Activated CD4-positive, alpha-beta T cell treated with anti-CD3 and anti-CD28 coated beads, Interleukin-2, amount 10 ng/mL, durations not matched to agents 7 days and 5 days (primary cell): Measurements from ENCODE around the gene ADRA2B. TPM values are rescaled to one million over a fixed set of nuclear protein-coding genes. Genes with fewer than 3 reads are reported as not detected.
"Not testable (repeated sequence)": the region's sequence is repeated elsewhere in the genome, so short reads cannot be mapped to it uniquely, and the experiment has no call there.

Experiments used
- CTCF ChIA-PET: fragments of 350-600 bp; sonication (Branson Sonifier 250); formaldehyde crosslinking; loops from one replicate; lab custom pipeline; 2021; ENCODE audit warnings: antibody characterized with exemption; lab: Charles Lee
- POLR2A ChIA-PET: fragments of 350-600 bp; sonication (Branson Sonifier 250); formaldehyde crosslinking; loops from one replicate; lab custom pipeline; 2021; ENCODE audit warnings: antibody characterized with exemption; lab: Charles Lee
- DNase-seq: peaks from one replicate; pipeline ENCODE4 v3.0.0-alpha.2; 2020
- H3K27ac Mint-ChIP-seq: one replicate; pipeline ENCODE4 v1.8.0; 2021; ENCODE audit warnings: mild to moderate bottlenecking, moderate library complexity, mixed read lengths
- H3K27me3 Mint-ChIP-seq: one replicate; pipeline ENCODE4 v1.8.0; 2021; ENCODE audit warnings: mixed read lengths
- H3K36me3 Mint-ChIP-seq: one replicate; pipeline ENCODE4 v1.8.0; 2021; ENCODE audit warnings: low read depth, mixed read lengths
- H3K4me1 Mint-ChIP-seq: one replicate; pipeline ENCODE4 v1.8.0; 2021; ENCODE audit warnings: mixed read lengths
- H3K4me3 Mint-ChIP-seq: one replicate; pipeline ENCODE4 v1.8.0; 2021; ENCODE audit warnings: mild to moderate bottlenecking, moderate library complexity, mixed read lengths
- H3K9me3 Mint-ChIP-seq: one replicate; pipeline ENCODE4 v1.8.0; 2021; ENCODE audit warnings: mixed read lengths
- total RNA-seq, 2 experiments: library from RNA; stranded (reverse); gene quantifications; one replicate each; pipeline ENCODE4 v1.2.3, GENCODE V29; 2021

The ADRA2B gene
- total RNA-seq, 2 experiments from 2014 or later: 0.06 TPM; not detected in 1

DNA sequence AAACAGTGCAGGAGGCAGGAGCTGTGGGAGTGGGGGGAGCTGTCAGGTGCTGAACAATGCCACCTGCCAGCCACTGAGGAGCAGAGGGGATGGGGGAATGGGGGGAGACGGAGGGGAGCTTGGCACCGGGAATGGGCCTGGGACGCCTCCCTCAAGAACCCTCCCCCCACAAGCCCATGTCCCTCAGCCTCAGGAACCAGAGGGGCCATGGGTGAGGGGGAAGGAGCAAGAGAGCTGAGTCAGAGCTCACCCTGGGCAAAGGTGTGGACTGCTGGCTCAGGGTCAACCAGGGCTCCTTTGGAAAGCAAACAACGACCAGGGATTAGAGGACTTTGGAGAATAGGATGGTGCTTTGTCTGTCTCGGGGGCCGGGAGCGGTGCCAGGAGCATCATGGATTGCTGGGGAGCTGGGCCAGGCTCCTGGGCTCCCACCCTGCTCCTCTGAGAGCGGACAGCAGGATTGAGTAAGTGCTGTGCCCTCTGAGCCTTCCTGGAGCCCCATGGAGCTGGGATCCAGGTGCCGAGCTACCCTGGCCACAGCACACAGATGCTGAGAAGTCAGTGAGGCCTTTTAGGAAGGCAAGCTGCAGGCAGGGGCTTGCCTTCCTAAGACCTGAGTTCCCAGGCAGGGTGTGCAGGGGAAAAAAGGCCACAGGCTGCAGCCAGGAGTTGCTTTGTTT is 48.3 kb downstream of the ADRA2B start:
- H3K4me3 Mint-ChIP-seq, H3K9me3 Mint-ChIP-seq, H3K27me3 Mint-ChIP-seq, H3K4me1 Mint-ChIP-seq, CTCF ChIA-PET, H3K36me3 Mint-ChIP-seq, H3K27ac Mint-ChIP-seq, POLR2A ChIA-PET, DNase-seq: not testable (repeated sequence)

DNA sequence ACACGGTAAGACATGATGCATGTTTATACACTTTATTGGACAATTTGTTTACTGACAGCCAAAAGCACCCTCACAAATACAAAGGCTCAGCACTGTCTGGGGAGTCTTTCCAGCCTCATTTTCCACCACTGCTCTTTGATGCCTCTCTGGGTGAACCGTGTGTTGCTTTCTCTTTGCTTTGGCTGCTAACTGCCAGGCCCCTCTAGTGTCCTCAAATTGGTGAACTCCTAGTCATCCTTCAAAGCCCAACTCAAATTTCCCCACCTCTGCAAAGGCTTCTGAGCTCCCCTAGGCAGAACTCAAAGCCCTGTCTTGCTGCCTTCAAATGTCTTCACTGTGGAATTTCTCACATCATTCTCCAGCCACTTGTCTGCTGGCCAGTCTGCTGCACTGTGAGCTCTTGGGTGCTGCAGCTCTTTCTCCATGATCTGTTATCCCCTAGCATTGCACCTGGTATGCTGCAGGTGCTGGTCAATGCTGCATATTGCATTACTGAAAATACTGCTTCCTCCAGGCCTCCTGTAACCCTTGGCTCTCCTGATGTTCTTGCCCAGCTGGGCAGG is 49.2 kb downstream of the ADRA2B start:
- CTCF ChIA-PET, H3K4me3 Mint-ChIP-seq, H3K36me3 Mint-ChIP-seq, H3K27me3 Mint-ChIP-seq, H3K9me3 Mint-ChIP-seq, H3K27ac Mint-ChIP-seq, DNase-seq, POLR2A ChIA-PET, H3K4me1 Mint-ChIP-seq: not testable (repeated sequence)

GRCh38 chr2:96066511-96066910 is 49.9 kb downstream of the ADRA2B start:
- H3K4me1 Mint-ChIP-seq, CTCF ChIA-PET, H3K9me3 Mint-ChIP-seq, H3K27me3 Mint-ChIP-seq, POLR2A ChIA-PET, H3K36me3 Mint-ChIP-seq, DNase-seq, H3K4me3 Mint-ChIP-seq, H3K27ac Mint-ChIP-seq: not testable (repeated sequence)

GRCh38 chr2:96065954-96066353 is 50.4 kb downstream of the ADRA2B start:
- H3K9me3 Mint-ChIP-seq, H3K27ac Mint-ChIP-seq, DNase-seq, POLR2A ChIA-PET, H3K36me3 Mint-ChIP-seq, CTCF ChIA-PET, H3K27me3 Mint-ChIP-seq, H3K4me1 Mint-ChIP-seq, H3K4me3 Mint-ChIP-seq: not testable (repeated sequence)

- Mint-ChIP-seq H3K27me3 (no peaks in the 10 kb centered on the region), H3K9me3 (no peaks in the 10 kb centered on the region), H3K4me1 (peaks cover 5% of the 10 kb centered on the region), H3K27ac (no peak overlapping the region), H3K36me3 (no peaks in the 10 kb centered on the region), H3K4me3 (no peak overlapping the region)
- ChIA-PET CTCF (no interaction called here), POLR2A (no interaction called here)
- DNase-seq: no peak
Measured at GRCh38 chr2:96065381-96065930, 50.9 kb downstream of the ADRA2B start.

DNA sequence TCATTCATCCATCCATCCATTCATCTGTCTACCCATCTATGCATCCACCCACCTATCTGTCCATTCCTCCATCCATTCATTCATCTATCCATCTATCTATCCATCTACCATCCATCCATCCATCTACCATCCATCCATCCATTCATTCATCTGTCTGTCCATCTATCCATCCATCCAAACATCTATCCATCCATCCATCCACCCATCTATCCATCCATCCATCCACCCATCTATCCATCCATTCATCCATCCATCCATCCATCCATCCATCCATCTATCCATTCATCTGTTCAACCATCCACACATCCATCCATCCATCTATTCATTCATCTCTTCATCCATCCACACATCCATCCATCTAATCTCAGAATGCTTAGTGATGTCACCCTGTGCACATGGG is 51.6 kb downstream of the ADRA2B start:
- H3K27ac Mint-ChIP-seq, H3K4me1 Mint-ChIP-seq, H3K27me3 Mint-ChIP-seq, CTCF ChIA-PET, H3K9me3 Mint-ChIP-seq, DNase-seq, H3K4me3 Mint-ChIP-seq, POLR2A ChIA-PET, H3K36me3 Mint-ChIP-seq: not testable (repeated sequence)

DNA sequence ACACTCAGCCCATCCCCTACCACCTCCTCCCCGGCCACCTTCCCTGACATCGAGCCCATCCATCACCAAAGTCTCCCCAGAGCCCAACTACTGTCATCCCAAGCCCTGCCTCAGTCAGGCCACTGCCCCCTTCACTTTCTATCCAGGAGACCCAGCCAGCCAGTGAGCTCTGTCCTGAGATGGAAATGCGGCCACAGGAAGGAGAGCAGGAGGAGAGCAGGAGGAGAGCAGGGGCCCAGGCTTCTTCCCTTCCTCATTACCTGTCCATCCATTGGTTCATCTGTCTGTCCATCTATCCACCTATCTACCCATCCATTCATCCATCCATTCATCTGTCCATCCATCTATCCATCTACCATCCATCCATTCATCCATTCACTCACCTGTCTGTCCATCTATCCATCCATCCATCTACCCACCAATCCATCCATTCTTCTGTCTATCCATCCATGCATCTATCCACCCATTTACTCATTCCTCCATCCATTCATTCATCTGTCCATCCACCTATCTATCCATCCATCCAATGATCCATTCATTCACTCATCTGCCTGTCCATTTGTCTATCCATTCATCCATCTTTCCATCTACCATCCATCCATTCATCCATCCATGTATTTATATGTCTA is 52.2 kb downstream of the ADRA2B start:
- H3K4me3 Mint-ChIP-seq, H3K4me1 Mint-ChIP-seq, DNase-seq, H3K27me3 Mint-ChIP-seq, H3K36me3 Mint-ChIP-seq, CTCF ChIA-PET, H3K9me3 Mint-ChIP-seq, H3K27ac Mint-ChIP-seq, POLR2A ChIA-PET: not testable (repeated sequence)

DNA sequence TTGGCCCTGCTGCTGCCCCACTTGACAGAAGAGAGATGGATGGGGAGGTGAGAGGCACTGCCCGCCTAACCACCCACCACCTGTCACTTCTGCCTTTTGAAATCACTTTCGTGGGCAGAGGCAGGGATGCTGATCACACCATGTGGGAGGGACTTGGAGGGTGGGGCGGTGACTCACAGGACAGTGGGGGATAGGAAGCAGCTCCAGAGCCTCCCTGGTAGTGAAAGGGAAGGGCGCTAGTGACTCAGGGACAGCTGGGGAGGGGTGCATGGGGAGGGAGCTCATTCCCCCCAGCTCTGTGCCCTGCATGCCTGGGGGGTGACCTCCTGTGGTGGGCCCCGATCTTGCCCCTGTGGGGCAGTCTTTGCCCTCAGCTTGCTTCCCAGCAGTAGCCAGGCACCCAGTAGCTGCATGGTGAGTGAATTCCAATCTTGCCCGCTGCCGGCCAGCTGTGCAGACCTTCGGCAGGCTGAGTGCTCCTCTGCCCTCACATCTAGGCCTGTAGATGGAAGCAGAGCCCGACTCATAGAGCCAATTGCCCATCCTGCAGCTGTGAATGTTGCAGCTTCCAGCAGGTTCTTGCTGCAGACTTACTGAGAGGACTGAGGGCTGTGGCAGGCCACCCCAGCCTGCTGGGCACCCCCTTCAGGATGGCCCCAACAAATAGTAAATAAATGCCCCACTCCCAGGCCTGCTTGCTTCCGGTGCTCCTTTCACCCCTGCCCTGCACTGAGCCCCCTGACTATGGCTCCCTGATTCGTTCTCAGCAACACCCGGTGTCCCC is 53.1 kb downstream of the ADRA2B start:
- POLR2A ChIA-PET, H3K4me1 Mint-ChIP-seq, H3K27me3 Mint-ChIP-seq, H3K36me3 Mint-ChIP-seq, H3K9me3 Mint-ChIP-seq, DNase-seq, H3K27ac Mint-ChIP-seq, H3K4me3 Mint-ChIP-seq, CTCF ChIA-PET: not testable (repeated sequence)

Other genes starting within 250 kb of the ADRA2B start
- 10 to 100 TPM; 76.0 to 81.1 TPM for gene ANKRD36C, start 124.7 kb downstream of the ADRA2B start, total RNA-seq
- 1 to 10 TPM; 3.3 to 5.3 TPM for gene GPAT2, start 81.7 kb downstream of the ADRA2B start, total RNA-seq
- under 1 TPM in 1 of 2 experiments, not detected in 1; 0.22 TPM for gene ASTL, start 21.9 kb upstream of the ADRA2B start, total RNA-seq
- 10 to 100 TPM; 11.9 to 14.2 TPM for gene DUSP2, start 28.9 kb upstream of the ADRA2B start, total RNA-seq
- 100 to 1,000 TPM; 126 to 128 TPM for gene STARD7, start 92.3 kb upstream of the ADRA2B start, total RNA-seq
- 10 to 100 TPM; 32.9 to 44.5 TPM for gene TMEM127, start 149.4 kb upstream of the ADRA2B start, total RNA-seq
- gene CIAO1, start 149.7 kb upstream of the ADRA2B start, total RNA-seq: 10 to 100 TPM; 53.4 to 59.9 TPM
- 100 to 1,000 TPM; 170 to 178 TPM for gene SNRNP200, start 189.0 kb upstream of the ADRA2B start, total RNA-seq
- 10 to 100 TPM; 33.3 to 39.2 TPM for gene ITPRIPL1, start 208.7 kb upstream of the ADRA2B start, total RNA-seq
- 10 to 100 TPM; 82.4 to 84.6 TPM for gene NCAPH, start 219.2 kb upstream of the ADRA2B start, total RNA-seq